A549 (cell line): ENCODE data around the gene TENT5C. TPM values are rescaled to one million over a fixed set of nuclear protein-coding genes. Genes with fewer than 3 reads are reported as not detected.

ENCODE experiments used
- ATAC-seq, 2 experiments: fragments of 200-7000 bp in 1 of 2; fragments of >200 bp in 1 of 2; cut with Nextera tagmentation in 1 of 2; cut with Tn5 transposase in 1 of 2; 3 replicates each; pipeline versions ENCODE4 v1.8.0 to v1.9.1; 2018 to 2020; ENCODE audit warnings: mild to moderate bottlenecking in 1 of 2, moderate library complexity in 1 of 2
- CTCF ChIA-PET: fragments of 300-600 bp; sonication (Branson Sonifier 250); formaldehyde crosslinking; extraction: SDS; loops from one replicate; lab custom pipeline; 2021; ENCODE audit warnings: antibody characterized with exemption, inconsistent platforms; lab: Yijun Ruan, JAX
- POLR2A ChIA-PET: fragments of 350-600 bp; formaldehyde crosslinking; extraction: SDS; loops from one replicate; lab custom pipeline; 2021; ENCODE audit warnings: antibody characterized with exemption, inconsistent platforms; lab: Yijun Ruan, JAX
- DNase-seq, 2 experiments: peaks; one replicate each; pipeline versions ENCODE4 v3.0.0 to v3.0.0-alpha.2; 2011 to 2016; ENCODE audit warnings: low read depth in 1 of 2, low spot score in 1 of 2
- FAIRE-seq: peaks from 2 replicates; lab custom pipeline; 2011; peaks lifted over from hg19 to GRCh38; lab: Jason Lieb, UNC
- H3K27ac ChIP-seq, 2 experiments: fragments of >200 bp; sonication (Bioruptor Twin); formaldehyde crosslinking; 3 replicates each; pipeline ENCODE4 v1.5.1; 2016 to 2017
- H3K4me1 ChIP-seq: fragments of >200 bp; sonication (Bioruptor Twin); formaldehyde crosslinking; 3 replicates; pipeline ENCODE4 v1.6.1; 2016
- H3K4me2 ChIP-seq: fragments of >200 bp; sonication (Bioruptor Twin); formaldehyde crosslinking; 3 replicates; pipeline ENCODE4 v1.6.1; 2016
- H3K4me3 ChIP-seq: fragments of >200 bp; sonication (Bioruptor Twin); formaldehyde crosslinking; 3 replicates; pipeline ENCODE4 v1.5.1; 2016
- H3K9me3 ChIP-seq: fragments of >200 bp; sonication (Bioruptor Twin); formaldehyde crosslinking; 3 replicates; pipeline ENCODE4 v1.6.1; 2016
- BHLHE40 ChIP-seq: IDR thresholded peaks from 2 replicates; pipeline ENCODE4 v1.6.1; 2012; ENCODE audit warnings: low read depth, low read length, inconsistent platforms
- CHD2 ChIP-seq: fragments of 150-350 bp; IDR thresholded peaks from 2 replicates; pipeline ENCODE4 v1.6.1; 2014; ENCODE audit warnings: low read length; ENCODE audit not compliant: partially characterized antibody
- CHD4 ChIP-seq: fragments of 200-600 bp; sonication (generic); IDR thresholded peaks from 2 replicates; pipeline ENCODE4 v1.6.1; 2016; ENCODE audit warnings: antibody characterized with exemption, mild to moderate bottlenecking, borderline replicate concordance
- EHMT2 ChIP-seq: fragments of 200-600 bp; sonication (generic); IDR thresholded peaks from 2 replicates; pipeline ENCODE4 v1.6.1; 2016; ENCODE audit warnings: antibody characterized with exemption, low read depth, mild to moderate bottlenecking, moderate library complexity
- ESRRA ChIP-seq: fragments of 150-350 bp; IDR thresholded peaks from 2 replicates; pipeline ENCODE4 v1.6.1; 2014; ENCODE audit warnings: mild to moderate bottlenecking, low read length, borderline replicate concordance
- FOSL2 ChIP-seq, 2 experiments: fragments of 450-650 bp in 1 of 2; fragments of >200 bp in 1 of 2; sonication (Bioruptor Twin) in 1 of 2; formaldehyde crosslinking; IDR thresholded peaks; 2 replicates each; pipeline versions ENCODE4 v1.5.0 to v1.6.1; 2016 to 2020; ENCODE audit warnings: mild to moderate bottlenecking in 1 of 2, moderate library complexity in 1 of 2
- FOXS1 ChIP-seq: fragments of 250-450 bp; sonication (Bioruptor Pico); IDR thresholded peaks from 2 replicates; pipeline ENCODE4 v1.5.0; 2020; ENCODE audit warnings: mild to moderate bottlenecking, moderate library complexity
- HEYL ChIP-seq: fragments of 250-450 bp; sonication (Bioruptor Pico); IDR thresholded peaks from 2 replicates; pipeline ENCODE4 v1.8.0; 2021; ENCODE audit warnings: mild to moderate bottlenecking, moderate library complexity
- JUN ChIP-seq, 2 experiments: fragments of >200 bp; sonication (Bioruptor Twin); formaldehyde crosslinking; IDR thresholded peaks; 2 replicates in 1 of 2; 3 replicates in 1 of 2; pipeline ENCODE4 v1.6.1; 2016 to 2017
- KDM1A ChIP-seq: fragments of 200-600 bp; sonication (generic); IDR thresholded peaks from 2 replicates; pipeline ENCODE4 v1.6.1; 2016; ENCODE audit warnings: low read depth, mild to moderate bottlenecking
- MYC ChIP-seq: IDR thresholded peaks from 2 replicates; pipeline ENCODE4 v1.6.1; 2012; ENCODE audit warnings: mild to moderate bottlenecking, inconsistent platforms, low read length, improper control_type of control experiment, borderline replicate concordance
- NPAS2 ChIP-seq: fragments of 250-450 bp; sonication (Bioruptor Pico); IDR thresholded peaks from 2 replicates; pipeline ENCODE4 v1.8.0; 2022; ENCODE audit warnings: mild to moderate bottlenecking, moderate library complexity, borderline replicate concordance
- PHF8 ChIP-seq: fragments of 200-600 bp; sonication (generic); IDR thresholded peaks from 2 replicates; pipeline ENCODE4 v1.6.1; 2016; ENCODE audit warnings: low read depth, mild to moderate bottlenecking, antibody characterized with exemption, moderate library complexity, borderline replicate concordance
- POLR2A ChIP-seq: IDR thresholded peaks from 2 replicates; pipeline ENCODE4 v1.6.1; 2012; ENCODE audit warnings: mild to moderate bottlenecking, low read length
- POLR2AphosphoS2 ChIP-seq: conservative IDR thresholded peaks from 2 replicates; pipeline ENCODE4 v1.6.1; 2012; ENCODE audit warnings: low read length, improper control_type of control experiment, inconsistent platforms
- RAD21 ChIP-seq, 2 experiments: fragments of >200 bp in 1 of 2; sonication (Bioruptor Twin) in 1 of 2; formaldehyde crosslinking in 1 of 2; IDR thresholded peaks in 1 of 2; conservative IDR thresholded peaks in 1 of 2; 2 replicates in 1 of 2; 3 replicates in 1 of 2; pipeline ENCODE4 v1.6.1; 2012 to 2018; ENCODE audit warnings: inconsistent platforms in 1 of 2
- TFCP2L1 ChIP-seq: fragments of 250-450 bp; sonication (Bioruptor Pico); IDR thresholded peaks from 2 replicates; pipeline ENCODE4 v1.5.0; 2021; ENCODE audit warnings: mild to moderate bottlenecking
- WGBS: methylation state at CpG from one replicate; pipeline ENCODE4 v1.1.6; 2017; ENCODE audit errors: missing lambda C conversion rate; 5-methylcytosine and 5-hydroxymethylcytosine counted together
- polyA plus RNA-seq, 4 experiments: library from polyadenylated mRNA; depleted of rRNA in 3 of 4; stranded (reverse); fragments of >200 nt; fragmentation: RNase III in 1 of 4; extraction: RNeasy Plus Mini Kit Qiagen cat#74134 plus additional on column Dnase treatment in 1 of 4; gene quantifications; 2 replicates in 3 of 4; 3 replicates in 1 of 4; pipeline ENCODE4 v1.2.3, GENCODE V29; 2011 to 2017
- TF ChIP-seq, protein P1 (sequence below): fragments of 450-650 bp; IDR thresholded peaks from 2 replicates; pipeline ENCODE4 v1.6.1; 2014; ENCODE audit warnings: antibody characterized with exemption
- TF ChIP-seq, protein P2 (sequence below): fragments of >200 bp; sonication (Bioruptor Twin); formaldehyde crosslinking; IDR thresholded peaks from 2 replicates; pipeline ENCODE4 v1.6.1; 2016
- TF ChIP-seq, protein P3 (sequence below): IDR thresholded peaks from 2 replicates; pipeline ENCODE4 v1.6.1; 2012; ENCODE audit warnings: low read depth, borderline replicate concordance

The TENT5C gene
- polyA plus RNA-seq, 2 of the 4 experiments (the other 2 are of a cell fraction), result 0.14 to 0.17 TPM

DNA sequence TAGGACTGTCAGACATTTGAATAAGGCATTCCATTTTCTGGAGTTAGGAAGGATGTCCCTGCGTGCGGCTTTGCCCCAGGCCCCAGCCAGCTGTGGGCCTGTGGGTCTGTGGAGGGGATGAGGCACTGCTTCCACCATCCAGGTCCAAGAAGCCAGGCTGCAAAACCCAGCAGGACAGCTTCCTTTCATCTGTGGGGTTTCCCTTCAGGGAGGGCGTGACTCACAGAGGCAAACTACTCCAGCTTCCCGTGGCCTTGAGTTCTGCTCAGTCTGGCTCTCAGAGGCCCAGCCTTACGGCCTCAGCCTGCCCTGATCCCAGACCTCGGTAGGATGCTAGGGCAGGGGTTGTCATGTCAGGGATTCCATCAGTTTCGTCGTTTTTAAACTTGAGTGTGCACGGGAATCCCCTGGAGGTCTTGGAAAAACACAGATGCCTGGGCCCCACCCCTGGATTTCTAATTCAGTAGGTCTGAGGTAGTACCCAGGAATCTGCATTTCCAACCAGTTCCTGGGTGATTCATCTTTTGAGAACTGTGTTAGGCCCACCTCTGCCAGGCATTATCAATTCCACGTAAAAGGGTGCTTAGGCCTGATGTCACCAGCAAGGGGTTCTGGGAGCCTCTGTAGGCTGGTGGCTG is 32.3 kb upstream of the TENT5C start:
- TF ChIP-seq HEYL (CRISPR knock-in tag) (no peak), FOXS1 (CRISPR knock-in tag) (no peak), CHD4 (no peak)
- ChIA-PET POLR2A (no interaction called here), CTCF (interaction anchor here (0.6 kb wide), 1 partner anchor 303 kb away, joined by 3 read pairs; no protein-coding TSS in a partner anchor)
- Histone ChIP-seq H3K4me2 (no peak overlapping the region), H3K9me3 (no peaks in the 10 kb centered on the region), H3K4me1 (no peaks in the 10 kb centered on the region), H3K27ac (no peak overlapping the region), H3K4me3 (no peak overlapping the region)
- no peak for FAIRE-seq
- WGBS, result 92% methylated on average over 6 of the region's 10 CpGs
- no peak for DNase-seq
- no peak for ATAC-seq

DNA sequence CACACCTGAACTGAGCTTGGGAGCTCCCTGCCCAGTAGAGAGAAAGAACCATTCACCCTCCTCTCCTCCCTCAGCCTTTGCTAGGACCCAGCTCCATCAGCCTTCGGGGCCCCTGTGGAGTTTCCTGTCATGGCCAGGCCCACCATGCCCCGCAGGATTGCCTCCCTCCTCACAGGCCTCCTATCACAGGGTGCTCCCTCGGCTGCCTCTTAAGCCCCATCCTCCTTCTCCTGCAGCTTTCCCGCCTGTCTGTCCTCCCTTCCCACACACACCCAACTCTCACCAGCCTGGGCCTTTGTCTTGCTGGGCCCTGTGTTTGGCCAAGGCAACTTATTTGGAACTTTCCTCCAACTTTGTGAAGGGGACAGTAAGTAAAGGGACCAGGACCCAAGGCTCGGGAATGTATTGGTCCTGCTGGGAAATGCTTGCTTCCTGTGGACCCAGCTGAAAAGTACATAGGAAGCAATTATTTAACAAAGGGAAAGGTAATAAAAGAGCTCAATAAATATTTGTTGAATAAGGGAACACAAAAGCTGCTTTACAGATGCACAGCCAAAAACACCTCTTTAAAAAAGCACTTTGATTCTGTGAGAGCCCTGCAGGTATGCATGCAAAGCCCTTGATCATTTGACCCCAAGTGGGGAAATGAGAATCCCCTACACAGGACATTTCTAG is 31.6 kb upstream of the TENT5C start:
- Histone ChIP-seq H3K27ac (no peak overlapping the region), H3K4me1 (no peaks in the 10 kb centered on the region), H3K4me3 (no peak overlapping the region), H3K9me3 (no peaks in the 10 kb centered on the region), H3K4me2 (no peak overlapping the region)
- no peak for TF ChIP-seq EHMT2
- no peak for TF ChIP-seq FOXS1 (CRISPR knock-in tag)
- no peak for TF ChIP-seq ESRRA
- TF ChIP-seq, protein P1, sequence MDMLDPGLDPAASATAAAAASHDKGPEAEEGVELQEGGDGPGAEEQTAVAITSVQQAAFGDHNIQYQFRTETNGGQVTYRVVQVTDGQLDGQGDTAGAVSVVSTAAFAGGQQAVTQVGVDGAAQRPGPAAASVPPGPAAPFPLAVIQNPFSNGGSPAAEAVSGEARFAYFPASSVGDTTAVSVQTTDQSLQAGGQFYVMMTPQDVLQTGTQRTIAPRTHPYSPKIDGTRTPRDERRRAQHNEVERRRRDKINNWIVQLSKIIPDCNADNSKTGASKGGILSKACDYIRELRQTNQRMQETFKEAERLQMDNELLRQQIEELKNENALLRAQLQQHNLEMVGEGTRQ, result no peak
- TF ChIP-seq NPAS2, result no peak
- TF ChIP-seq, protein P2, sequence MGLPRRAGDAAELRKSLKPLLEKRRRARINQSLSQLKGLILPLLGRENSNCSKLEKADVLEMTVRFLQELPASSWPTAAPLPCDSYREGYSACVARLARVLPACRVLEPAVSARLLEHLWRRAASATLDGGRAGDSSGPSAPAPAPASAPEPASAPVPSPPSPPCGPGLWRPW, result no peak
- no peak for TF ChIP-seq FOSL2 (IDR thresholded peaks at IDR 0.05)
- no peak for TF ChIP-seq FOSL2 (CRISPR knock-in tag; IDR thresholded peaks at IDR 0.05)
- no peak for TF ChIP-seq POLR2A
- no peak for TF ChIP-seq CHD4
- TF ChIP-seq CHD2, result no peak
- no peak for TF ChIP-seq JUN (IDR thresholded peaks at IDR 0.05)
- no peak for TF ChIP-seq POLR2AphosphoS2
- TF ChIP-seq PHF8, result no peak
- TF ChIP-seq TFCP2L1 (CRISPR knock-in tag), result no peak
- TF ChIP-seq KDM1A, result no peak
- TF ChIP-seq MYC, result no peak
- TF ChIP-seq, protein P3, sequence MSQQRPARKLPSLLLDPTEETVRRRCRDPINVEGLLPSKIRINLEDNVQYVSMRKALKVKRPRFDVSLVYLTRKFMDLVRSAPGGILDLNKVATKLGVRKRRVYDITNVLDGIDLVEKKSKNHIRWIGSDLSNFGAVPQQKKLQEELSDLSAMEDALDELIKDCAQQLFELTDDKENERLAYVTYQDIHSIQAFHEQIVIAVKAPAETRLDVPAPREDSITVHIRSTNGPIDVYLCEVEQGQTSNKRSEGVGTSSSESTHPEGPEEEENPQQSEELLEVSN, result no peak
- no peak for TF ChIP-seq RAD21 (conservative IDR thresholded peaks at IDR 0.05 in 1 of 2, IDR thresholded peaks at IDR 0.05 in 1 of 2)
- TF ChIP-seq BHLHE40, result no peak
- DNase-seq (no peak), ATAC-seq (no peak), FAIRE-seq (no peak)
- 72% methylated on average over 5 of the region's 5 CpGs for WGBS
- ChIA-PET CTCF (interaction anchor here (1.1 kb wide), 1 partner anchor 180 kb away, joined by 4 read pairs; no protein-coding TSS in a partner anchor), POLR2A (no interaction called here)
